ENCODE results near the gene GLYATL1.

The GLYATL1 gene

DNA sequence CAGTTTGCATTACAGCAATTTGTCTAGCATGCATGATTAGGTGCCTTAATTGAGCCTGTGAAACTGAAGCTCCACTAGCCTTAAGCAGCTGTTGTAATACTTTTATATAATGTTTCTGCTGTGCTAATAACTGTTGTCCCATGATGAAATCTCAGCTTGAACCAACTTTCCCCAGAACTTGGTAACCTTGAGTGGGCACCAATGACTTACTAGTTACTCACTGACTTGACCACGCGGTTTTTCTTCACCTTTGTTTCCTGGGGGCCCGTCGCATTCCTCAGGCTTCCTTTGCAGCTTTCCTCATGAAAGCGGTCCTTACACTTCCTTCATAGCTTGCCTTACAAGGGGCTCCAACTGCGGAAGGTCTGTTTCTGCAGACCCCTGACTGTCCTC lies 11.2 kb upstream of the GLYATL1 start:
- ChIA-PET CTCF (no interaction called here), POLR2A (no interaction called here)
- DNase-seq (ENCODE audit: extremely low spot score): no peak
- TF ChIP-seq CTBP1 (IDR thresholded peaks at IDR 0.05; ENCODE audit: borderline replicate concordance): no peak
- no peak for TF ChIP-seq SUZ12 (IDR thresholded peaks at IDR 0.05)
- no peak for TF ChIP-seq LEF1 (IDR thresholded peaks at IDR 0.05; ENCODE audit: borderline replicate concordance)
- no peak for TF ChIP-seq FOXA1 (IDR thresholded peaks at IDR 0.05)
- no peak for TF ChIP-seq ZNF384 (IDR thresholded peaks at IDR 0.05)
- no peak for TF ChIP-seq ELF4 (IDR thresholded peaks at IDR 0.05)
- TF ChIP-seq ARNT (IDR thresholded peaks at IDR 0.05): no peak
- no peak for TF ChIP-seq BHLHE40 (IDR thresholded peaks at IDR 0.05; ENCODE audit: borderline replicate concordance)
- TF ChIP-seq L3MBTL2 (conservative IDR thresholded peaks at IDR 0.05): no peak
- TF ChIP-seq, protein P1, sequence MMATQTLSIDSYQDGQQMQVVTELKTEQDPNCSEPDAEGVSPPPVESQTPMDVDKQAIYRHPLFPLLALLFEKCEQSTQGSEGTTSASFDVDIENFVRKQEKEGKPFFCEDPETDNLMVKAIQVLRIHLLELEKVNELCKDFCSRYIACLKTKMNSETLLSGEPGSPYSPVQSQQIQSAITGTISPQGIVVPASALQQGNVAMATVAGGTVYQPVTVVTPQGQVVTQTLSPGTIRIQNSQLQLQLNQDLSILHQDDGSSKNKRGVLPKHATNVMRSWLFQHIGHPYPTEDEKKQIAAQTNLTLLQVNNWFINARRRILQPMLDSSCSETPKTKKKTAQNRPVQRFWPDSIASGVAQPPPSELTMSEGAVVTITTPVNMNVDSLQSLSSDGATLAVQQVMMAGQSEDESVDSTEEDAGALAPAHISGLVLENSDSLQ (IDR thresholded peaks at IDR 0.05): no peak
- TF ChIP-seq FOXM1 (IDR thresholded peaks at IDR 0.05; ENCODE audit: borderline replicate concordance): no peak
- TF ChIP-seq NFRKB (IDR thresholded peaks at IDR 0.05): no peak
- no peak for TF ChIP-seq TARDBP (IDR thresholded peaks at IDR 0.05)
- TF ChIP-seq HDGF (IDR thresholded peaks at IDR 0.05; ENCODE audit: borderline replicate concordance): no peak
- no peak for TF ChIP-seq SP1 (IDR thresholded peaks at IDR 0.05)
- TF ChIP-seq FOXK2 (IDR thresholded peaks at IDR 0.05): no peak

GRCh38 chr11:58928691-58929090 lies 10.6 kb upstream of the GLYATL1 start:
- CTCF ChIA-PET: no interaction called here
- no peak for DNase-seq (ENCODE audit: extremely low spot score)
- TF ChIP-seq, protein P1 (IDR thresholded peaks at IDR 0.05): no peak
- TF ChIP-seq FOXM1 (IDR thresholded peaks at IDR 0.05; ENCODE audit: borderline replicate concordance): no peak
- TF ChIP-seq LEF1 (IDR thresholded peaks at IDR 0.05; ENCODE audit: borderline replicate concordance): no peak
- no peak for TF ChIP-seq FOXK2 (IDR thresholded peaks at IDR 0.05)
- no peak for TF ChIP-seq ZNF384 (IDR thresholded peaks at IDR 0.05)
- no peak for TF ChIP-seq ELF4 (IDR thresholded peaks at IDR 0.05)
- TF ChIP-seq TARDBP (IDR thresholded peaks at IDR 0.05): no peak
- no peak for TF ChIP-seq ARNT (IDR thresholded peaks at IDR 0.05)
- POLR2A ChIA-PET: no interaction called here

DNA sequence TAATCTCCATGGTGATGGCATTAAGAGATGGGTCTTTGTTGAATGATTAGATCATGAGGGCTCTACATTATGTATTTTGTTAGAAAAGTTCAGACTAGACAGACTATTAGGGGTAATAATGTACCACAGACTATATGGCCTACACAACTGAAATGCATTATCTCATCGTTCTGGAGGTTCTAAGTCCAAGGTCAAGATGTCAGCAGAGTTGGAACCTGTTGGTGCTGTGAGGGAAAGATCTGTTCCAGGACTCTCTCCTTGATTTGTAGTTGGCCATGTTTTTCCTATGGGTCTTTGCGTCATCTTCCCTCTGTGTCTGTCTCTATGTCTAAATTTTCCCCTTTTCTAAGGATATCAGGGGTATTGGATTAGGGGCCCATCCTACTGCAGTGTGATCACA lies 8.4 kb upstream of the GLYATL1 start:
- no peak for DNase-seq (ENCODE audit: extremely low spot score)
- POLR2A ChIA-PET: no interaction called here
- TF ChIP-seq FOXK2 (IDR thresholded peaks at IDR 0.05) (no peak), SUZ12 (IDR thresholded peaks at IDR 0.05) (no peak), FOXA1 (IDR thresholded peaks at IDR 0.05) (no peak), NFRKB (IDR thresholded peaks at IDR 0.05) (no peak), CTBP1 (IDR thresholded peaks at IDR 0.05; ENCODE audit: borderline replicate concordance) (no peak), BHLHE40 (IDR thresholded peaks at IDR 0.05; ENCODE audit: borderline replicate concordance) (no peak), L3MBTL2 (conservative IDR thresholded peaks at IDR 0.05) (no peak), SP1 (IDR thresholded peaks at IDR 0.05) (no peak), ZNF384 (IDR thresholded peaks at IDR 0.05) (no peak), TARDBP (IDR thresholded peaks at IDR 0.05) (no peak), LEF1 (IDR thresholded peaks at IDR 0.05; ENCODE audit: borderline replicate concordance) (no peak), ARNT (IDR thresholded peaks at IDR 0.05) (no peak), HDGF (IDR thresholded peaks at IDR 0.05; ENCODE audit: borderline replicate concordance) (no peak)
- TF ChIP-seq, protein P1 (IDR thresholded peaks at IDR 0.05): no peak
- CTCF ChIA-PET: no interaction called here

- POLR2A ChIA-PET: no interaction called here
- no peak for TF ChIP-seq TARDBP (IDR thresholded peaks at IDR 0.05)
- TF ChIP-seq SUZ12 (IDR thresholded peaks at IDR 0.05): no peak
- no peak for TF ChIP-seq HDGF (IDR thresholded peaks at IDR 0.05; ENCODE audit: borderline replicate concordance)
- TF ChIP-seq CTBP1 (IDR thresholded peaks at IDR 0.05; ENCODE audit: borderline replicate concordance): no peak
- no peak for TF ChIP-seq FOXK2 (IDR thresholded peaks at IDR 0.05)
- TF ChIP-seq NFRKB (IDR thresholded peaks at IDR 0.05): no peak
- no peak for TF ChIP-seq L3MBTL2 (conservative IDR thresholded peaks at IDR 0.05)
- TF ChIP-seq FOXA1 (IDR thresholded peaks at IDR 0.05): no peak
- no peak for TF ChIP-seq LEF1 (IDR thresholded peaks at IDR 0.05; ENCODE audit: borderline replicate concordance)
- no peak for TF ChIP-seq FOXM1 (IDR thresholded peaks at IDR 0.05; ENCODE audit: borderline replicate concordance)
- no peak for TF ChIP-seq ZNF384 (IDR thresholded peaks at IDR 0.05)
- no peak for TF ChIP-seq ARNT (IDR thresholded peaks at IDR 0.05)
- no peak for TF ChIP-seq ELF4 (IDR thresholded peaks at IDR 0.05)
- no peak for TF ChIP-seq SP1 (IDR thresholded peaks at IDR 0.05)
- TF ChIP-seq BHLHE40 (IDR thresholded peaks at IDR 0.05; ENCODE audit: borderline replicate concordance): no peak
- TF ChIP-seq, protein P1 (IDR thresholded peaks at IDR 0.05): no peak
- DNase-seq (ENCODE audit: extremely low spot score): no peak
- CTCF ChIA-PET: no interaction called here
Observed at GRCh38 chr11:58933661-58934060, 5.6 kb upstream of the GLYATL1 start.

GRCh38 chr11:58934945-58935513 lies 4.3 kb upstream of the GLYATL1 start:
- TF ChIP-seq TARDBP (IDR thresholded peaks at IDR 0.05): no peak
- TF ChIP-seq FOXA1 (IDR thresholded peaks at IDR 0.05): no peak
- TF ChIP-seq SUZ12 (IDR thresholded peaks at IDR 0.05): no peak
- no peak for TF ChIP-seq SP1 (IDR thresholded peaks at IDR 0.05)
- TF ChIP-seq NFRKB (IDR thresholded peaks at IDR 0.05): no peak
- no peak for TF ChIP-seq FOXK2 (IDR thresholded peaks at IDR 0.05)
- no peak for TF ChIP-seq BHLHE40 (IDR thresholded peaks at IDR 0.05; ENCODE audit: borderline replicate concordance)
- TF ChIP-seq ELF4 (IDR thresholded peaks at IDR 0.05): no peak
- no peak for TF ChIP-seq LEF1 (IDR thresholded peaks at IDR 0.05; ENCODE audit: borderline replicate concordance)
- no peak for TF ChIP-seq L3MBTL2 (conservative IDR thresholded peaks at IDR 0.05)
- no peak for DNase-seq (ENCODE audit: extremely low spot score)
- CTCF ChIA-PET: no interaction called here
- POLR2A ChIA-PET: no interaction called here
